CD14-positive monocyte (primary cell): ENCODE measurements around the gene ABCA12. TPM values are rescaled to one million over a fixed set of nuclear protein-coding genes. Genes with fewer than 3 reads are reported as not detected.

Experiments
- DNase-seq, 3 donors: peaks; one replicate each; pipeline ENCODE4 v3.0.0-alpha.2; 2011 to 2022
- H2AFZ ChIP-seq: 2 replicates; pipeline ENCODE4 v1.6.0; 2012; ENCODE audit warnings: mild to moderate bottlenecking, low read depth, low read length, inconsistent platforms; ENCODE audit not compliant: insufficient read depth, poor library complexity, severe bottlenecking
- H3K27ac ChIP-seq, 2 donors: 1 replicate in 1 of 2; 2 replicates in 1 of 2; pipeline ENCODE4 v1.5.1; 2012 to 2013; ENCODE audit warnings: low read length in 2 of 2, control low read depth in 1 of 2, inconsistent platforms in 1 of 2, low read depth in 1 of 2, mild to moderate bottlenecking in 1 of 2
- H3K27me3 ChIP-seq, 2 donors: one replicate each; pipeline versions ENCODE4 v1.6.0 to v1.6.1; 2011 to 2013; ENCODE audit warnings: low read length in 2 of 2; ENCODE audit not compliant: control insufficient read depth in 2 of 2, insufficient read depth in 2 of 2
- H3K36me3 ChIP-seq, 2 donors: replicated peaks in 1 of 2; 1 replicate in 1 of 2; 2 replicates in 1 of 2; pipeline versions ENCODE4 v1.5.1 to v1.6.1; 2012 to 2013; ENCODE audit warnings: low read length in 2 of 2, control low read depth in 1 of 2, inconsistent platforms in 1 of 2, mild to moderate bottlenecking in 1 of 2; ENCODE audit not compliant: insufficient read depth in 2 of 2, control insufficient read depth in 1 of 2
- H3K4me1 ChIP-seq, 2 donors: 1 replicate in 1 of 2; 2 replicates in 1 of 2; pipeline versions ENCODE4 v1.5.1 to v1.6.1; 2012 to 2013; ENCODE audit warnings: low read length in 2 of 2, control low read depth in 1 of 2, inconsistent platforms in 1 of 2, mild to moderate bottlenecking in 1 of 2, moderate library complexity in 1 of 2; ENCODE audit not compliant: insufficient read depth in 2 of 2, control insufficient read depth in 1 of 2
- H3K4me2 ChIP-seq: replicated peaks from 2 replicates; pipeline ENCODE3; 2012; ENCODE audit warnings: low read length, moderate library complexity, mild to moderate bottlenecking; ENCODE audit not compliant: poor library complexity, severe bottlenecking; ENCODE audit errors: extremely low read depth
- H3K4me3 ChIP-seq, 3 experiments: fragments of 200-600 bp in 1 of 3; sonication (generic) in 1 of 3; replicated peaks in 1 of 3; 1 replicate in 2 of 3; 2 replicates in 1 of 3; pipeline ENCODE4 v1.5.1; 2011 to 2013; ENCODE audit warnings: low read length in 3 of 3, mild to moderate bottlenecking in 3 of 3, control low read depth in 2 of 3, low read depth in 2 of 3, inconsistent platforms in 1 of 3, moderate library complexity in 1 of 3
- H3K79me2 ChIP-seq: 2 replicates; pipeline ENCODE4 v1.6.0; 2012; ENCODE audit warnings: mild to moderate bottlenecking, control low read depth, inconsistent platforms, low read length, moderate library complexity; ENCODE audit not compliant: insufficient read depth
- H3K9ac ChIP-seq: 2 replicates; pipeline ENCODE4 v1.6.0; 2017; ENCODE audit warnings: low read length, mild to moderate bottlenecking; ENCODE audit not compliant: insufficient read depth, poor library complexity, severe bottlenecking
- H3K9me3 ChIP-seq, 2 donors: replicated peaks in 1 of 2; 1 replicate in 1 of 2; 2 replicates in 1 of 2; pipeline versions ENCODE4 v1.5.1 to v1.6.1; 2012 to 2013; ENCODE audit warnings: low read length in 2 of 2, control low read depth in 1 of 2; ENCODE audit not compliant: control insufficient read depth in 1 of 2, insufficient read depth in 1 of 2
- H4K20me1 ChIP-seq: 2 replicates; pipeline ENCODE4 v1.6.0; 2012; ENCODE audit warnings: mild to moderate bottlenecking, low read length, control low read depth, moderate library complexity; ENCODE audit not compliant: insufficient read depth
- H3K27ac Mint-ChIP-seq, 7 donors: one replicate each; pipeline ENCODE4 v1.8.0; 2020; ENCODE audit warnings: mild to moderate bottlenecking in 7 of 7, mixed read lengths in 7 of 7, moderate library complexity in 6 of 7, inconsistent platforms in 2 of 7
- H3K27me3 Mint-ChIP-seq, 3 donors: one replicate each; pipeline ENCODE4 v1.8.0; 2021 to 2022; ENCODE audit warnings: low read depth in 3 of 3, mild to moderate bottlenecking in 3 of 3, mixed read lengths in 3 of 3, moderate library complexity in 3 of 3, inconsistent platforms in 1 of 3
- H3K36me3 Mint-ChIP-seq, 2 donors: one replicate each; pipeline ENCODE4 v1.8.0; 2020; ENCODE audit warnings: mixed read lengths in 2 of 2, inconsistent platforms in 1 of 2, mild to moderate bottlenecking in 1 of 2
- H3K4me1 Mint-ChIP-seq: one replicate; pipeline ENCODE4 v1.8.0; 2020; ENCODE audit warnings: mild to moderate bottlenecking, mixed read lengths
- H3K4me3 Mint-ChIP-seq, 2 donors: one replicate each; pipeline ENCODE4 v1.8.0; 2020; ENCODE audit warnings: mild to moderate bottlenecking in 2 of 2, mixed read lengths in 2 of 2, moderate library complexity in 1 of 2
- H3K9me3 Mint-ChIP-seq, 7 donors: one replicate each; pipeline ENCODE4 v1.8.0; 2020 to 2022; ENCODE audit warnings: mixed read lengths in 7 of 7, mild to moderate bottlenecking in 6 of 7, moderate library complexity in 6 of 7, inconsistent platforms in 2 of 7
- WGBS: methylation state at CpG from one replicate; pipeline ENCODE4 v1.1.5; 2013; ENCODE audit warnings: missing lambda C conversion rate; ENCODE audit not compliant: insufficient coverage; 5-methylcytosine and 5-hydroxymethylcytosine counted together
- intact Hi-C, 2 donors: fragments of 100-400 bp; cut with micrococcal nuclease; formaldehyde crosslinking; loops; one replicate each; pipeline versions ENCODE4 v1.15.0 to v1.15.1; 2023
- polyA plus RNA-seq, 3 donors: library from polyadenylated mRNA; depleted of rRNA in 1 of 3; unstranded in 2 of 3; stranded (reverse) in 1 of 3; fragments of 300-500 nt in 2 of 3; fragments of >200 nt in 1 of 3; fragmentation: Illumina TruSeq in 2 of 3; gene quantifications; 1 replicate in 2 of 3; 2 replicates in 1 of 3; pipeline ENCODE4 v1.2.3, GENCODE V29; 2012 to 2021
- TF ChIP-seq, protein P1 (sequence below): fragments of 200-600 bp; IDR thresholded peaks from one replicate; pipeline ENCODE4 v1.8.0; 2022; ENCODE audit warnings: antibody characterized with exemption, mild to moderate bottlenecking

Gene ABCA12
- polyA plus RNA-seq, 3 donors = not detected

GRCh38 chr2:215038421-215038820 is 100.0 kb downstream of the ABCA12 start:
- H3K79me2 ChIP-seq = no peaks in the 10 kb centered on the region
- DNase-seq = no peak
- no peak overlapping the region for H2AFZ ChIP-seq
- no peaks in the 10 kb centered on the region for H3K4me1 ChIP-seq
- Mint-ChIP-seq H3K9me3 (peaks cover 0 to 5% (median 2%) of the 10 kb centered on the region in 7 donors), H3K27ac (no peak overlapping the region), H3K36me3 (no peaks in the 10 kb centered on the region), H3K4me1 (no peaks in the 10 kb centered on the region), H3K4me3 (no peak overlapping the region), H3K27me3 (peaks cover 0 to 2% (median 0%) of the 10 kb centered on the region in 3 donors)
- TF ChIP-seq, protein P1, sequence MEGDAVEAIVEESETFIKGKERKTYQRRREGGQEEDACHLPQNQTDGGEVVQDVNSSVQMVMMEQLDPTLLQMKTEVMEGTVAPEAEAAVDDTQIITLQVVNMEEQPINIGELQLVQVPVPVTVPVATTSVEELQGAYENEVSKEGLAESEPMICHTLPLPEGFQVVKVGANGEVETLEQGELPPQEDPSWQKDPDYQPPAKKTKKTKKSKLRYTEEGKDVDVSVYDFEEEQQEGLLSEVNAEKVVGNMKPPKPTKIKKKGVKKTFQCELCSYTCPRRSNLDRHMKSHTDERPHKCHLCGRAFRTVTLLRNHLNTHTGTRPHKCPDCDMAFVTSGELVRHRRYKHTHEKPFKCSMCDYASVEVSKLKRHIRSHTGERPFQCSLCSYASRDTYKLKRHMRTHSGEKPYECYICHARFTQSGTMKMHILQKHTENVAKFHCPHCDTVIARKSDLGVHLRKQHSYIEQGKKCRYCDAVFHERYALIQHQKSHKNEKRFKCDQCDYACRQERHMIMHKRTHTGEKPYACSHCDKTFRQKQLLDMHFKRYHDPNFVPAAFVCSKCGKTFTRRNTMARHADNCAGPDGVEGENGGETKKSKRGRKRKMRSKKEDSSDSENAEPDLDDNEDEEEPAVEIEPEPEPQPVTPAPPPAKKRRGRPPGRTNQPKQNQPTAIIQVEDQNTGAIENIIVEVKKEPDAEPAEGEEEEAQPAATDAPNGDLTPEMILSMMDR = no peak
- H3K4me2 ChIP-seq = no peak overlapping the region
- no peak overlapping the region for H3K4me3 ChIP-seq
- H3K9ac ChIP-seq = no peak overlapping the region
- no peaks in the 10 kb centered on the region for H3K27me3 ChIP-seq
- no peaks in the 10 kb centered on the region for H4K20me1 ChIP-seq
- H3K9me3 ChIP-seq = no peaks in the 10 kb centered on the region
- 93% methylated on average over 3 of the region's 3 CpGs for WGBS
- H3K36me3 ChIP-seq = no peaks in the 10 kb centered on the region
- no peak overlapping the region for H3K27ac ChIP-seq
- intact Hi-C loops = no loop called here

GRCh38 chr2:215036314-215036713 is 102.1 kb downstream of the ABCA12 start:
- H3K9me3 Mint-ChIP-seq = peaks cover 0 to 4% (median 2%) of the 10 kb centered on the region in 7 donors
- no peak overlapping the region for H3K4me2 ChIP-seq
- H3K4me1 ChIP-seq = no peaks in the 10 kb centered on the region
- no peaks in the 10 kb centered on the region for H3K36me3 ChIP-seq
- no peak overlapping the region for H3K4me3 ChIP-seq
- H3K9me3 ChIP-seq = no peaks in the 10 kb centered on the region
- no peaks in the 10 kb centered on the region for H3K4me1 Mint-ChIP-seq
- intact Hi-C loops = no loop called here
- peaks cover 0 to 2% (median 0%) of the 10 kb centered on the region in 3 donors for H3K27me3 Mint-ChIP-seq
- no peaks in the 10 kb centered on the region for H3K79me2 ChIP-seq
- H3K9ac ChIP-seq = no peak overlapping the region
- H3K27ac Mint-ChIP-seq = no peak overlapping the region
- H3K4me3 Mint-ChIP-seq = no peak overlapping the region
- H4K20me1 ChIP-seq = no peaks in the 10 kb centered on the region
- no peak overlapping the region for H2AFZ ChIP-seq
- WGBS = no CpG with 5 or more reads among the region's 1 CpG
- TF ChIP-seq, protein P1 = no peak
- no peak for DNase-seq
- no peaks in the 10 kb centered on the region for H3K36me3 Mint-ChIP-seq
- H3K27ac ChIP-seq = no peak overlapping the region
- H3K27me3 ChIP-seq = no peaks in the 10 kb centered on the region
